ENCODE measurements around the gene ACSF3.
"Not testable (repeated sequence)": the region's sequence is repeated elsewhere in the genome, so short reads cannot be mapped to it uniquely, and the experiment has no call there.

ACSF3 gene

GRCh38 chr16:89056592-89056991, 37.1 kb upstream of the ACSF3 start:
- DNase-seq: no peak

DNA sequence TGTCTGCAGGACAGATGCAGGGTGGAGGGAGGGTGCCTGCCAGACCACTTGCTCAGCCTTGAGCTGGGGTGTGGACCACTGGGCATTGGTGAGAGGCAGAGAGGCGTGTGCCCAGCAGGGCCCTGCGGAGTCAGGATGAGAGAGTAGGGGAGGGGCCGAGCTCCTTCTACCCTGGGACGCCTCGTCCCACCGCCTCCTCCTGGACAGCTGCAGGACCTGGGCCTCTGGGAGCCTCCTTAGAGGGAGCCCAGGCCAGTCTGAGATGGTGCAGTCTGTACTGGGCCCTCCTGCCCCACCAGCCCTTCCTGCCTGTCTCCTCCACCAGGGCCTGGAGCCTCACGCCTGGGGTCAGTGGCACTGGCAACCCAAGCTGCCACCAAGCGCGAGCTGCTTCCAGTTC, 35.9 kb upstream of the ACSF3 start:
- DNase-seq: no peak

GRCh38 chr16:89058812-89059211, 34.8 kb upstream of the ACSF3 start:
- DNase-seq: no peak

- no peak for DNase-seq
Measured at GRCh38 chr16:89060207-89060794, 33.4 kb upstream of the ACSF3 start.

- DNase-seq: no peak
Measured at GRCh38 chr16:89061086-89061485, 32.6 kb upstream of the ACSF3 start.

- DNase-seq: no peak
Measured at GRCh38 chr16:89061590-89062380, 31.9 kb upstream of the ACSF3 start.

- DNase-seq: no peak
Measured at GRCh38 chr16:89062389-89063345, 31.0 kb upstream of the ACSF3 start.

- DNase-seq: no peak
Measured at GRCh38 chr16:89063768-89064320, 29.8 kb upstream of the ACSF3 start.

DNA sequence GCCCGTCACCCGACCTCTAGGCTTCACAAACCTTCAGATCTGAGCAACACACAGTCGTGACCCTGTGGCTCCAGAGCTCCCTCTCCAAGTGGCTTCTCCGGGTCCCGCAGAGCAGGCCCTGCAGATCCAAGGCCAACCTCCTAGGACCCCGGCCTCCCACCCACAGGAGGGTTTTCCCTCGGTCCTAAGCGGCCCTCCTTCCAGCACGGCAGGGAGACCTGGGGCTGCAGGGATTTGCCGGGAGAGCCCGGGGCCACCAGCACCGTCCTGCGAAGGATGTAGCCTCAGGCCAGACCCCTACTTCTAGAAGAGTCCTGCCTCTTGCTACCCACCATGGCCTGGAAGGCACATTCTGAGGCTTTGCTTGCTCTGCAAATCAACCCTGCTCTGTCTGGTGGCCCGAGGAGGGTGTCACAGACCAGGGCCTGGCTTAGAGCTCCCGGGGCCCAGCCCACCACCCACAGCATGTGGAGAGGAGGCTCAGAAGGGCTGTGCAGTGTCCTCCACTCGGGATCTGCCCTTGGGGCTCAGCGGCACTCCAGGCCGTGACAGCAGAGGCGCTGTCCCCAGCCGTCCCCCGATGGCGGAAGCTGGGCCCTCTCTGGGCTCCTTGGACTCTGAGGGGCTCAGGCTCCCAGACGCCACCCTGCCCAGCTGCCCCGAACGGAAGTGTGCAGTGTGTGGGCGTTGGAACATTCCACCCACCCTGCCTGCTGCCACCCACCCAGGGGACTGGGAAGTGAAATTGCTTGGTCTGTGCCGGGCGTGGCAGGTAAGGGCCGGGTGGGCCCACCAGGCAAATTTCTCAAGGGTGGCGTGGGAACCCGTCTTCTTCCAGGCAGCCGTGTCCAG, 28.8 kb upstream of the ACSF3 start:
- DNase-seq: no peak

- DNase-seq: no peak
Measured at GRCh38 chr16:89065458-89065822, 28.2 kb upstream of the ACSF3 start.

GRCh38 chr16:89066721-89067120, 26.9 kb upstream of the ACSF3 start:
- DNase-seq: no peak

DNA sequence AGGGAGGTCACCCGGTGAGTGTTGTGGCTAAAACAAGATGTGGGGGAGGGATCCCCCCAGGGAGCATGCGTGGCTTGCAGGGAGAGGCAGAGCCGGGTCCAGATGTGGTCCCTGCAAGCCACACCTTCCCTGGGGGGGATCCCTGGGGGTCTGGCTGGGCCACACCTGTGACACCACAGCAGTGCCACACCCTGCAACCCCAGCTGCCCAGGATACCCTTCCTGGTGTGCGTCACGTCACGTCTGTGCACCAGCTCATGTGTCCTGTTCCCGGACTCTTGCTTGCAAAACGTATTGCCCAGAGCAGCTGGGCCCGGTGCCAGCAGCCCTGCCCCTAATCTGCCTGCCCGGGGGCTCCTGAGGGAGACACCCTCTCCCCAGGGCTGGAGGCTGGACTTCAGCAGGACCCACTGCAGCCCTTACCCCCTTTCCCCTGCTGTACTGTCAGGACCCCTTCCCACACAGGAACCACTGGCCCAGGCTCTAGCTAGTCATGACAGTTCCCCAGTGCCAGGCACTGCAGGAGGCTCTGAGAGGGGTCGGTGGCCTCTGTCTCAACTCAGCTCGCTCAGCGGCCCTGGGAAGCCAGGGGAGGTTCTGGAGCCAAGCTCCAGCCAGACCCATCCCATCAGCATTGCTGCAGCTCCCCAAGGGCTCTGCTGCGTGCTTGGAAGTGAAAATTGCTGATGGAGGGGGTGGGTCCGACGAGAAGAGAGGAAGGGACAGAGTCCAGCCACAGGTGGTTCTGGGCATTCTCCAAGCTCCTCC, 25.8 kb upstream of the ACSF3 start:
- no peak for DNase-seq

DNA sequence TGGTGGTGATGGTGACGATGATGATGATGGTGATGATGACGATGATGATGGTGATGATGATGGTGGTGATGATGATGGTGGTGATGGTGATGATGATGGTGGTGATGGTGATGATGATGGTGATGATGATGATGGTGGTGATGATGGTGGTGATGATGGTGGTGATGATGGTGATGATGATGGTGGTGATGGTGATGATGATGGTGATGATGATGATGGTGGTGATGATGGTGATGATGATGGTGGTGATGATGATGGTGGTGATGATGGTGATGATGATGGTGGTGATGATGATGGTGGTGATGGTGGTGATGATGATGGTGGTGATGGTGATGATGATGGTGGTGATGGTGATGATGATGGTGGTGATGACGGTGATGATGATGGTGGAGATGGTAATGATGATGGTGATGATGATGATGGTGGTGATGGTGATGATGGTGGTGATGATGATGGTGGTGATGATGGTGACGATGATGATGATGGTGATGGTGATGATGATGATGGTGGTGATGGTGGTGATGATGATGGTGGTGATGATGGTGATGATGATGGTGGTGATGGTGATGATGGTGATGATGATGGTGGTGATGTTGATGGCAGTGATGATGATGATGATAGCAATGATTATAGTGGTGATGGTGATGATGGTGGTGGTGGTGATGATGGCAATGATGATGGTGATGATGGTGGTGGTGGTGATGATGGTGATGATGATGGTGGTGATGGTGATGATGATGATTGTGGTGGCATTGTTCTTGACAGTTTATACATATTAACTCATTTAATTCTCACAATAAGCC, 24.6 kb upstream of the ACSF3 start:
- DNase-seq: not testable (repeated sequence)

- no peak for DNase-seq
Measured at GRCh38 chr16:89069920-89070319, 23.7 kb upstream of the ACSF3 start.

DNA sequence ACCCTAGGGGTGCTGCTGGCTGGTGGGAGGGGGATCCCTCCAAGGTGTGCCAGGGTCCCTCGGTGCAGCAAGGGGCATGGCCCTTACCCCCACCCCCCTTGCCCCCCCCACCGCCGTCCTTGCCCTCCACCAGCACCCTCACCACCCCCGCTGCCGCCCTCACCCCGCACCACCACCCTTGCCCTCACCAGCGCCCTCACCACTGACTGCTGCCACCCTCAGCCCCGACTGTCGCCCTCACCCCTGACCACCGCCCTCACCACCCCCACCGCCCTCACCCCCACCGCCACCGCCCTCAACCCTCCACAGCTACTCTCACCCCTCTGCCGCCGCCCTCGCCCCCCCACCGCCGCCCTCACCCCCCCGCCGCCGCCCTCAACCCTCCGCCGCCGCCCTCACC, 23.1 kb upstream of the ACSF3 start:
- no peak for DNase-seq

- no peak for DNase-seq
Measured at GRCh38 chr16:89071686-89072547, 21.7 kb upstream of the ACSF3 start.

GRCh38 chr16:89072548-89073130, 21.0 kb upstream of the ACSF3 start:
- no peak for DNase-seq

DNA sequence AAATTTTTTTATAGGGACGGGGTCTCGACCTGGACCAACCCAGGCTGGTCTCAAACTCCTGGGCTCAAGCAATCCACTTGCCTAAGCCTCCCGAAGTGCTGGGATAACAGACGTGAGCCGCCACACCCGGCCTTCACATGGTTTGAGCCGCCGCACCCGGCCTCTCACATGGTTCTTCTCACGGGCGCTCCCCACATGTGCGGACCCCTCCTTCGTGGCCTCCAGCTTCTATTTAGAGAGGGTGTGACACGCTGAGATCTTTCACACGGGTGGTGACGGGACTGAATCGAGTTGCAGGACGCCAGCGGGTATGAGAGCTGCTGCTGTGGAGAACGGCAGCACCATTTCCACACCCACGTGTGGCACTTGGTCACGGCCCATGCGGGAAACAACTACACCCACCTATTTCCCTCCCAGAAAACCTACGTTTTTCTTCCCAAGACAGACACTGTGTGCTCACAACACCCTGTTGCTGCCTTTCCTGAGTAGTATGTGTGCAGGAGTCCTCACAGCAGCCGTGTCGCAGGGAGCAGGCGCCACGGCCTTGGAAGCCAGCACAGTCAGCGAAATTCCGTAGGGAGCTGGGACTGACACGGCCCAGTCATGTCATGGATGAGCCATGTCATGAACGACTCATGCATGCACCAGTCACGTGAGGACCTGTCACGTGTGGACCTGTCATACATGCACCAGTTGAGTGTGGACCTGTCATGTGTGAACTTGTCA, 20.1 kb upstream of the ACSF3 start:
- DNase-seq: no peak

Data from activated CD4-positive, CD25-positive, alpha-beta regulatory T cell (primary cell).